HG02884 (cell line): ENCODE results near the gene MGAT4A.
"Not testable (repeated sequence)": the region's sequence is repeated elsewhere in the genome, so short reads cannot be mapped to it uniquely, and the experiment has no call there.

Experiments
- ATAC-seq: cut with Tn5 transposase; IDR thresholded peaks from one replicate; pipeline ENCODE4 v1.9.1; 2021; ENCODE audit warnings: mild to moderate bottlenecking, moderate library complexity; ENCODE audit not compliant: unreplicated experiment

MGAT4A gene

GRCh38 chr2:98759827-98760625, 29.1 kb upstream of the MGAT4A start:
- no peak for ATAC-seq

GRCh38 chr2:98759338-98759737, 28.4 kb upstream of the MGAT4A start:
- no peak for ATAC-seq

GRCh38 chr2:98757904-98758421, 27.0 kb upstream of the MGAT4A start:
- peak; percentile 92 for ATAC-seq

- no peak for ATAC-seq
Measured at GRCh38 chr2:98753801-98754200, 22.9 kb upstream of the MGAT4A start.

DNA sequence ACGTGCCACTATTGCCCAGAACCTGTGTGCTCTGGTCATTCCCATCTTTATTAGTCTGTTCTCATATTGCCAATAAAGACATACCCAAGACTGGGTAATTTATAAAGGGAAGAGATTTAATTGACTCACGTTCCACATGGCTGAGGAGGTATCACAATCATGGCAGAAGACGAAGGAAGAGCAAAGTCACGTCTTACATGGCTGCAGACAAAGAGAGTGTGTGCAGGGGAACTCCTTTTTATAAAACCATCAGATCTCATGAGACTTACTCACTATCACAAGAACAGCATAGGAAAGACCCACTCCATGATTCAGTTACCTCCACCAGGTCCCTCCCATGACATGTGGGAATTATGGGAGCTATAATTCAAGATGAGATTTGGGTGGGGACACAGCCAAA, 21.8 kb upstream of the MGAT4A start:
- not testable (repeated sequence) for ATAC-seq

GRCh38 chr2:98751748-98752147, 20.8 kb upstream of the MGAT4A start:
- ATAC-seq = no peak

GRCh38 chr2:98750593-98751282, 19.8 kb upstream of the MGAT4A start:
- ATAC-seq = no peak

DNA sequence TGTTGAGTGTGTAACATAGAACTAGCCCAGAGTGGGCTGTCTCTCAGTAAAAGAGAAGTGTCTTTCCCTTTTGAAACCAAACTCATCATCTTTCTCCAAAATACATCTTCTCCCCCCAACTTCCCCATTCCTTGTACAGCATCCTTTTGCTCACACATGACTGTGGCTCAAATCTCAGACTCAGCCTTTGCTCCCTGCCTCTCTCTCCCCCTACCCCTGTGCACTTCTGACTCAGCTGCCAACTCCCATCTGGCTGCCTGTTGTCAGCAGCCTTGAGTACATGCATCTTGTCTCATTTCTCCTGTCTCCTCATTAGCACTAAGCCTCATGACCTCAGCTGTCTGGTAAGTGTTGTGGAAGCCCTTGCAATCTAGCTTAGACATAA, 18.1 kb upstream of the MGAT4A start:
- peak; percentile 62 for ATAC-seq

DNA sequence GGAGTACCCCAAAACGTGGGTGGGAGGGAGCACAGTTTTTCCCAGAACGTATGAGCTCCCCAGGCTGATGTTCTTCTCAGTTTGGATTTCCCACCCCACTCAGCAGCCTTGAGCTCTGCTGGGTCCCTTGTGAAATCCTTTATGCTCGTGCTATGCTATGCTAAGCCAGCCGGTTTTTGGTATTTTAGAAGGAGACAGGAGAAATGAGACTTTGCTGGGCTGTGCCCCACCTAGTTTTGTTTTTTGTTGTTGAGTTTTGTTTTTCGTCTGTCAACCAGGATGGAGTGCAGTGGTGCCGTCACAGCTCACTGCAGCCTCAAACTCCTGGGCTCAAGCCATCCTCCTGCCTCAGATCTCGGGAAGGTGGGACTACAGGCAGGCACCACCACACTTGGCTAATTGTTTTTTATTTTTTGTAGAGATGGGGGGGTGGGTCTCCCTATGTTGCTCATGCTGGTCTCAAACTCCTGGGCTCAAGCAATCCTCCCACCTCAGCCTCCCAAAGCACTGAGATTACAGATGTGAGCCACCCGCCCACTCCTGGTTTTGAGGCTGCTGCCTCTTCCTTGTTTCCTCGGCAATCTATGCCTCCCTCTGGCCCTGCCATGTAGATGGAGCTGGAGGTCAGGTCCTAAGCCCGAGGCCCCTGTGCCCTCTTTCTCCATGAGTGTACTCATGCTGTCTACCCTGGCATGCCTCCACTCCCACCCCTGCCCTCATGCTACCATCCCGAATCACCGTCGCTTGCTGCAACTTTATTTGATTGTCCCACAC, 17.5 kb upstream of the MGAT4A start:
- no peak for ATAC-seq

DNA sequence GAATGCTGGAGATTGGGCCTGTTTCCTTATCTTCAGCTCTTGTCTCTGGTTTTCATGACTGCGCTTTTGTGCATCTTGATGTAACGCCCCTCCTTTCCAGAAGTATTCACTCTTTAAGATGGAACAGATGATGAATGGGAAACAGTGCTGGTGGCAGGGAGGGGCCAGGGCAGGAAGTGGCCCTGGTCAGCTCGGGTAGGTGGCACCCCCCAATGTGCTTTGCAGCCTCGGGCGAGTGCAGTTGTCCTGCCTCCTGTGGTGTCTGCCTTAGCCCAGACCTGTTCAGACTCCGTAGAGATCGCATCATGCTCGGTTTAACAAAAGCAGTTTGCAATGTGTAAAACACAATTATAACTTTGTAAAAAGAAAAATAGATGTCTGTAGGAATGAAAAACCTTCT, 17.0 kb upstream of the MGAT4A start:
- no peak for ATAC-seq

GRCh38 chr2:98746426-98746825, 15.5 kb upstream of the MGAT4A start:
- ATAC-seq = no peak

DNA sequence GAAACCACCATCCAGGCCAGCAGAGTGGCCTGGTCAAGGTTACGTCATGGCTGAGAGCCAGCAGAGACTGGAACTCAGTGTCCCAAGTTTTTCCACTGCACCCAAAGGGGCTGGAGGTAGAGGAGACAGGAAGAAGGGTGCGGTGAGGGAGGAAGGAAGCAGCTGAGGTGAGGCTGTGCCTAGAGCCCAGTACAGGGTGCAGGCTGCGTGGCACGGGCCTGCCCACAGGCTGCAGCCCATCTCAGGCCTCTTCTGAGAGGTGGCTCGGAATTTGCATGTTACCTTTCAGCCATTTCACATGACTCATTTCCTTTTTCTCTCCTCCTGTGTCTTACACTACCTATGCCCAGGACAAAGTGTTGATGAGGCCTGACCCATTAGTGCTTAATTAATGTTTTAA, 13.7 kb upstream of the MGAT4A start:
- no peak for ATAC-seq

- no peak for ATAC-seq
Measured at GRCh38 chr2:98743835-98744234, 12.9 kb upstream of the MGAT4A start.

DNA sequence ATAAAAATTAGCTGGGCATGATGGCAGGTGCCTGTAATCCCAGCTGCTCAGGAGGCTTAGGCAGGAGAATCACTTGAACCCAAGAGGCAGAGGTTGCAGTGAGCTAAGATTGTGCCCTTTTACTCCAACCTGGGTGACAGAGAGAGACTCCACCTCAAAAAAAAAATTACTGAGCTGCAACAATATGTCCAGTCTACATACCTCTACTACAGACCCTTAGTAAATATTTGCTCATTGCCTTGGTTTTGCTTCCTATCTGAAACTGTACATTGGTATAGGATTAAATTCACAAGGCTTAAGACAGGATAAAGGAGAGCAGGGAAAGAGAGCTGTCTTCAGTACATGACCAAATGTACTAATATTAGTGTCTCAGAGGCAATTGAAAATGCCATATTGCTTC, 8.1 kb upstream of the MGAT4A start:
- no peak for ATAC-seq

- no peak for ATAC-seq
Measured at GRCh38 chr2:98738304-98738703, 7.4 kb upstream of the MGAT4A start.

GRCh38 chr2:98737848-98738247, 6.9 kb upstream of the MGAT4A start:
- no peak for ATAC-seq

GRCh38 chr2:98736464-98736889, 5.5 kb upstream of the MGAT4A start:
- no peak for ATAC-seq

GRCh38 chr2:98734823-98735260, 3.9 kb upstream of the MGAT4A start:
- ATAC-seq = no peak

DNA sequence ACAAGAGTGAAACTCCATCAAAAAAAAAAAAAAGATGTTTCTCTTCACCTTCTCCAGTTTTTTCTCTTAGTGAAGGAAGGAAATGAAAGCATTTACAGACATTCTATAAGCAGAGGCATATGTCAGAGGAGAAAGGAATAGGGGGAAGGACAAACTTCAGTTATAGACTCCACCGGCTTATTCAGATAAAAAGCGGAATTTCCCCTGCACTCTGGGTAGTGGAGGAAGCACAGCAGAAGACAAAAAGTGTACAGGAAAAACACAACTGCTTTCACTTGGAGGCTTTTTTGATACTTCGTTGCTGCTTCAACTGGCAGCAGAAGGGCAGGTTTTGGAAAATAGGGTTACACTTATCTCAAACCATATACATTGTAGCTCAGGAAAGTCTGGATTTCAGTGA, 3.2 kb upstream of the MGAT4A start:
- no peak for ATAC-seq

GRCh38 chr2:98732430-98733051, 1.6 kb upstream of the MGAT4A start:
- ATAC-seq = no peak

DNA sequence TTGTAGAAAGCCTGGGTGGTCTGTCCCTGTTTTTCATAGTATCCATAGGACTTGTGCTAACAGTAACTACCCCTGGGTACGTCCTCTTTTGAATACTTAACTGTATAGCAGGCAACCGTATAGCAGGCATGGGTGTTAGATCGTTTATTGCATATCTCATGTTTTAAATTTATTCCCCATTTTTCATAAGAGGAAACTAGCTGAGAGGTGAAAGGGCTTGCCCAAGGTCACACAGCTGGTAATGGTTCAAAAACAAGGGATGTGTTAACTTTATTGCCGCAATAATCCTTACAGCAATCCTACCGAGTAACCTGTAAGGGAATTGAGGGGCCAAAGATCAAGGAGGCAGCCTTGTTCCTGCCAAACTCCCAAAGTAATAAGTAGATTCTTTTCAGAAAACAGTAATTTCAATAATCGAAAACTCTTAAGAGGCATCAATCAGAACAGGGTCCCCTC, 990 bp upstream of the MGAT4A start:
- no peak for ATAC-seq
